ENCODE results near the gene KRTAP10-1.

- no peak for TF ChIP-seq CTCF (IDR thresholded peaks at IDR 0.05)
- TF ChIP-seq POLR2A (IDR thresholded peaks at IDR 0.05; ENCODE audit: low read depth), result no peak
- no peak for TF ChIP-seq EP300 (IDR thresholded peaks at IDR 0.05)
- TF ChIP-seq POLR2AphosphoS5 (IDR thresholded peaks at IDR 0.05), result no peak
These were observed 23.2 kb downstream of the KRTAP10-1 start for GRCh38 chr21:44516828-44517174.
